ENCODE data around the gene NR2C2AP.
A peak's percentile ranks its signal among the peaks of the same experiment; 100 is the strongest.
"Not testable (repeated sequence)": the region's sequence is repeated elsewhere in the genome, so short reads cannot be mapped to it uniquely, and the experiment has no call there.

The NR2C2AP gene

DNA sequence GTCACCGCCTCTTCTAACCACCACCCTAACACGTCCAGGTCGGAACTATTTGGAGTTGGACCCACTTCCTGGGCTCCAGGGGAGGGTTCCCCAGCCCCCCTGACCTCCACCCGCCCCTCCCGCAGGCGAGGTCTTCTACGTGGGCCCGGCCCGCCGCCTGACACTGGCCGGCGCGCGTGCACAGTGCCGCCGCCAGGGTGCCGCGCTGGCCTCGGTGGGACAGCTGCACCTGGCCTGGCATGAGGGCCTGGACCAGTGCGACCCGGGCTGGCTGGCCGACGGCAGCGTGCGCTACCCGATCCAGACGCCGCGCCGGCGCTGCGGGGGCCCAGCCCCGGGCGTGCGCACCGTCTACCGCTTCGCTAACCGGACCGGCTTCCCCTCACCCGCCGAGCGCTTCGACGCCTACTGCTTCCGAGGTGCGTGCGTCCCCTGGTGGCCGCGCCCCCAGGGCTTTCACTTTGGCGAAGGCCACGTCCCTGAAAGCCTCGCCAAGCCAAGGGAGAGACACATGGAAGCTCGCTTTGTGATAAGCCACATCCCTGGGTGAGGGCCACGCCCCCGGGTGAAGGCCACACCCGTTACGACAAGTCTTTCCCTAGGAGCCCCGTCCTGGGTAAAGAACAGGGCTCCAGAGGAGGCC is 21.8 kb upstream of the NR2C2AP start:
- peak overlapping the region; percentile 14 for H3K4me3 ChIP-seq (ENCODE audit: low read depth, low read length)
- TF ChIP-seq, protein P1, sequence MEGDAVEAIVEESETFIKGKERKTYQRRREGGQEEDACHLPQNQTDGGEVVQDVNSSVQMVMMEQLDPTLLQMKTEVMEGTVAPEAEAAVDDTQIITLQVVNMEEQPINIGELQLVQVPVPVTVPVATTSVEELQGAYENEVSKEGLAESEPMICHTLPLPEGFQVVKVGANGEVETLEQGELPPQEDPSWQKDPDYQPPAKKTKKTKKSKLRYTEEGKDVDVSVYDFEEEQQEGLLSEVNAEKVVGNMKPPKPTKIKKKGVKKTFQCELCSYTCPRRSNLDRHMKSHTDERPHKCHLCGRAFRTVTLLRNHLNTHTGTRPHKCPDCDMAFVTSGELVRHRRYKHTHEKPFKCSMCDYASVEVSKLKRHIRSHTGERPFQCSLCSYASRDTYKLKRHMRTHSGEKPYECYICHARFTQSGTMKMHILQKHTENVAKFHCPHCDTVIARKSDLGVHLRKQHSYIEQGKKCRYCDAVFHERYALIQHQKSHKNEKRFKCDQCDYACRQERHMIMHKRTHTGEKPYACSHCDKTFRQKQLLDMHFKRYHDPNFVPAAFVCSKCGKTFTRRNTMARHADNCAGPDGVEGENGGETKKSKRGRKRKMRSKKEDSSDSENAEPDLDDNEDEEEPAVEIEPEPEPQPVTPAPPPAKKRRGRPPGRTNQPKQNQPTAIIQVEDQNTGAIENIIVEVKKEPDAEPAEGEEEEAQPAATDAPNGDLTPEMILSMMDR (conservative IDR thresholded peaks at IDR 0.05; ENCODE audit: low read depth, low read length): peak; percentile 70
- peak; percentile 58 for DNase-seq (ENCODE audit: low read depth)

DNA sequence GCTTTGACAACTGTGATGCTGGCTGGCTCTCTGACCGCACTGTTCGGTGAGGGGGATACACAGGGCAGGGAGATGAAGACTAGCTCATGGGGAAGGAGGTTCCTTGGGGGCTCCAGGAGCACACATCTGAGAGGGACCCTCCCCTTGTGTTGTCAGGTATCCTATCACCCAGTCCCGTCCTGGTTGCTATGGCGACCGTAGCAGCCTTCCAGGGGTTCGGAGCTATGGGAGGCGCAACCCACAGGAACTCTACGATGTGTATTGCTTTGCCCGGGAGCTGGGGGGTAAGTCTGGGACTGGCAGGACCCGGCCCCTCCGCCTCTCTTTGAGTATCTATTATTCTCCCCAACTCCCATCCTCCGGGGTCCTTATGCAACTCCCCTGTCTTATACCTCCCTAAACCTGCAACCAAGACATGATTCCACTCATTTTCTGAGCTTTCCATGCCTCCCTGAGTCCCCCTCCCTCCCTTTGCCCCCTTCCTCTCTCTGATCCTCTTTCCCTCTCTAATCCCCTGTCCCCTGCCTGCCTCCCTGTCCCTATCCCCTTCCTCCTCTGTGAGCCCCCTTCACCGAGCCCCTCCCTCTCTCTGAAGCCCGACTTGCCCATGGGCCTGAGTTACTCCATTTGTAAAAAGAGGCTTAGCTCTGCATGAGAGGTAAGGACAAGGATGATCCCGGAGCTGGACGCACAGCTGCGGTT is 21.1 kb upstream of the NR2C2AP start:
- TF ChIP-seq, protein P1 (conservative IDR thresholded peaks at IDR 0.05; ENCODE audit: low read depth, low read length): no peak
- no peak overlapping the region for H3K4me3 ChIP-seq (ENCODE audit: low read depth, low read length)
- no peak for DNase-seq (ENCODE audit: low read depth)

DNA sequence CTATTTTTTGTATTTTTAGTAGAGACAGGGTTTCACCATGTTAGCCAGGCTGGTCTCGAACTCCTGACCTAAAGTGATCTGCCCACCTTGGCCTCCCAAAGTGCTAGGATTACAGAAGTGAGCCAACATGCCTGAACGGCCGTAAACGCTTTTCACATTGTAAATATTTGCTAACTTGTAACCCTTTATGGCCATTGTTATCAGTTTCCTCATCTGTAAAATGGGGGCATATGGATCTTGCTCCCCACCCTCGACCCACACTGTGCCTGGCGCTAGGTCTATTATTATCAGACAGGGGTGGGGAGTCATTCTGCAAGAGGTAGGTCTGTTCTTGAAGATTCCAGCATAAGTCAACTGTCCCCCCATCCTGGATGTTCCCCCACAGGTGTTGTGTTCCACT is 20.4 kb upstream of the NR2C2AP start:
- no peak for DNase-seq (ENCODE audit: low read depth)
- TF ChIP-seq, protein P1 (conservative IDR thresholded peaks at IDR 0.05; ENCODE audit: low read depth, low read length): no peak
- no peak overlapping the region for H3K4me3 ChIP-seq (ENCODE audit: low read depth, low read length)

DNA sequence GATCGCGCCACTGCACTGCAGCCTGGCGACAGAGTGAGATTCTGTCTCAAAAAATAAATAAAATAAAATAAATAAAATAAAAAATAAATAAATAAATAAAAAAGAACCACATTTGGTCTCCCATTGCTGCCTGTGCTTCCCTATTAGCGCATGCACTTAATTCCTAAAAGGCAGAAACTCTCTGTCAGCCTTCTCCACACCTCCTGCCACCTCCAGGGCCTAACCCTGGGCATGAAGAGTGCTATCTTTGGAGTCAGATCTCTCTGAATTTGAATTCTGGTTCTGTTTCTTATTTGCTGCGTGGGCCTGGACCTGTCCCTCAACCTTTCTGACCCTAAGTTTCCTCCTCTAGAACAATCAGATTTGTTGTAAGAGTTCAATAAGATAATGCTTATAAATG is 19.8 kb upstream of the NR2C2AP start:
- no peak for DNase-seq (ENCODE audit: low read depth)
- no peak overlapping the region for H3K4me3 ChIP-seq (ENCODE audit: low read depth, low read length)
- TF ChIP-seq, protein P1 (conservative IDR thresholded peaks at IDR 0.05; ENCODE audit: low read depth, low read length): no peak

DNA sequence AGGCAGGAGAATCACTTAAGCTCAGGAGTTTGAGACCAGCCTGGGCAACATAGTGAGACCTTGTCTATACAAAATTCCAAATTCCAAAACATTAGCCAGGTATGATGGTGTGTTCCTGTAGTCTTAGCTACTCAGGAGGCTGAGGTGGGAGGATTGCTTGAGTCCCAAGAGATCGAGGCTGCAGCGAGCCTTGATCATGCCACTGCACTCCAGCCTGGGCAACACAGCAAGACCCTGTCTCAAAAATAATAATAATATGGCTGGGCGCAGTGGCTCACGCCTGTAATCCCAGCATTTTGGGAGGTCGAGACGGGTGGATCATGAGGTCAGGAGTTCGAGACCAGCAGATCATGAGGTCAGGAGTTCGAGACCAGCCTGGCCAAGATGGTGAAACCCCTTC is 17.8 kb upstream of the NR2C2AP start:
- DNase-seq (ENCODE audit: low read depth); H3K4me3 ChIP-seq (ENCODE audit: low read depth, low read length): not testable (repeated sequence)

DNA sequence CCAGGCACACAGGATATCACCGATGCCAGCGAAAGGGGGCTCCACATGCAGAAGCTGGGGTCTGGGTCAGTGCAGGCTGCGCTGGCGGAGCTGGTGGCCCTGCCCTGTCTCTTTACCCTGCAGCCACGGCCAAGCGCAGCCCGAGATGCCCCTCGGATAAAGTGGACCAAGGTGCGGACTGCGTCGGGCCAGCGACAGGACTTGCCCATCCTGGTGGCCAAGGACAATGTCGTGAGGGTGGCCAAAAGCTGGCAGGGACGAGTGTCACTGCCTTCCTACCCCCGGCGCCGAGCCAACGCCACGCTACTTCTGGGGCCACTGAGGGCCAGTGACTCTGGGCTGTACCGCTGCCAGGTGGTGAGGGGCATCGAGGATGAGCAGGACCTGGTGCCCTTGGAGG is 15.7 kb upstream of the NR2C2AP start:
- DNase-seq (ENCODE audit: low read depth): no peak
- TF ChIP-seq, protein P1 (conservative IDR thresholded peaks at IDR 0.05; ENCODE audit: low read depth, low read length): no peak
- H3K4me3 ChIP-seq (ENCODE audit: low read depth, low read length): no peak overlapping the region

DNA sequence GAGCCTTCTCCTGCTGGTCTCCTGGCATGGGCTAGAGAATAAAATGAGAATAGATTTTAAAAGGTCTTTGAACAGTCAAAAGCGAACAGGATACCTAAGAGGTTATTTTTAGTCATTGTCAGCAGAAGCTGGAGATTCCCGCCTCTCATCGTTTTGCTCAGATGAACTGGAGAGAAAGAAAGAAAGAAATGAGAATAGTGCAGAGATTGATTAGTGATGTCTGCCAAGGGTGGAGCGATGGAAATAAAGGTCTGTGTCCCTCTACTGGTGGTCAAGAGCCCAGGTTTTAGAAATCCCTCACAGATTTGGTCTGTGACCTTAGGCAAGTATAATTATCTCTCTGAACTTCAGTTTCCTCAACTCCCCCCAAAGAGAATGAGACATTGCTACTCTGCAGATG is 13.9 kb upstream of the NR2C2AP start:
- TF ChIP-seq, protein P1 (conservative IDR thresholded peaks at IDR 0.05; ENCODE audit: low read depth, low read length): peak; percentile 47
- DNase-seq (ENCODE audit: low read depth): peak; percentile 57
- H3K4me3 ChIP-seq (ENCODE audit: low read depth, low read length): no peak overlapping the region
